Brain pericyte (primary cell): Measurements from ENCODE around the gene NALF2.

ENCODE experiments used
- DNase-seq: peaks from one replicate; pipeline ENCODE4 v3.0.0-alpha.2; 2012; ENCODE audit warnings: low read depth, low spot score

NALF2 gene

GRCh38 chrX:69524781-69525363 lies 20.7 kb downstream of the NALF2 start:
- no peak for DNase-seq

- no peak for DNase-seq
Observed at GRCh38 chrX:69530306-69530705, 26.2 kb downstream of the NALF2 start.

- no peak for DNase-seq
Observed at GRCh38 chrX:69531031-69531755, 27.1 kb downstream of the NALF2 start.

- DNase-seq: no peak
Observed at GRCh38 chrX:69535661-69536060, 31.5 kb downstream of the NALF2 start.

- DNase-seq: no peak
Observed at GRCh38 chrX:69538321-69538876, 34.3 kb downstream of the NALF2 start.

- DNase-seq: no peak
Observed at GRCh38 chrX:69539437-69539836, 35.3 kb downstream of the NALF2 start.

GRCh38 chrX:69541956-69542355 lies 37.8 kb downstream of the NALF2 start:
- DNase-seq: no peak

GRCh38 chrX:69543572-69543971 lies 39.4 kb downstream of the NALF2 start:
- DNase-seq: no peak

GRCh38 chrX:69546417-69546816 lies 42.3 kb downstream of the NALF2 start:
- no peak for DNase-seq

- no peak for DNase-seq
Observed at GRCh38 chrX:69546978-69547377, 42.9 kb downstream of the NALF2 start.

- no peak for DNase-seq
Observed at GRCh38 chrX:69551421-69552009, 47.4 kb downstream of the NALF2 start.

GRCh38 chrX:69552512-69552911 lies 48.4 kb downstream of the NALF2 start:
- DNase-seq: no peak
